Ishikawa (cell line): ENCODE data around the gene CPNE4.

ENCODE experiments used
- CEBPB ChIP-seq: IDR thresholded peaks from 2 replicates; pipeline ENCODE4 v1.6.1; 2012
- EGR1 ChIP-seq: IDR thresholded peaks from 2 replicates; pipeline ENCODE4 v1.6.1; 2012
- RAD21 ChIP-seq: IDR thresholded peaks from 2 replicates; pipeline ENCODE4 v1.6.1; 2012; ENCODE audit warnings: low read depth
- USF1 ChIP-seq: IDR thresholded peaks from 2 replicates; pipeline ENCODE4 v1.6.1; 2012
- TF ChIP-seq, protein P1 (sequence below): IDR thresholded peaks from 2 replicates; pipeline ENCODE4 v1.6.1; 2012

GRCh38 chr3:131928593-131928992 lies 106.2 kb downstream of the CPNE4 start:
- no peak for TF ChIP-seq USF1
- TF ChIP-seq EGR1, result no peak
- TF ChIP-seq RAD21, result no peak
- TF ChIP-seq, protein P1, sequence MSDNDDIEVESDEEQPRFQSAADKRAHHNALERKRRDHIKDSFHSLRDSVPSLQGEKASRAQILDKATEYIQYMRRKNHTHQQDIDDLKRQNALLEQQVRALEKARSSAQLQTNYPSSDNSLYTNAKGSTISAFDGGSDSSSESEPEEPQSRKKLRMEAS, result no peak
- TF ChIP-seq CEBPB, result no peak
